Measurements from ENCODE around the gene SMARCD2.

DNA sequence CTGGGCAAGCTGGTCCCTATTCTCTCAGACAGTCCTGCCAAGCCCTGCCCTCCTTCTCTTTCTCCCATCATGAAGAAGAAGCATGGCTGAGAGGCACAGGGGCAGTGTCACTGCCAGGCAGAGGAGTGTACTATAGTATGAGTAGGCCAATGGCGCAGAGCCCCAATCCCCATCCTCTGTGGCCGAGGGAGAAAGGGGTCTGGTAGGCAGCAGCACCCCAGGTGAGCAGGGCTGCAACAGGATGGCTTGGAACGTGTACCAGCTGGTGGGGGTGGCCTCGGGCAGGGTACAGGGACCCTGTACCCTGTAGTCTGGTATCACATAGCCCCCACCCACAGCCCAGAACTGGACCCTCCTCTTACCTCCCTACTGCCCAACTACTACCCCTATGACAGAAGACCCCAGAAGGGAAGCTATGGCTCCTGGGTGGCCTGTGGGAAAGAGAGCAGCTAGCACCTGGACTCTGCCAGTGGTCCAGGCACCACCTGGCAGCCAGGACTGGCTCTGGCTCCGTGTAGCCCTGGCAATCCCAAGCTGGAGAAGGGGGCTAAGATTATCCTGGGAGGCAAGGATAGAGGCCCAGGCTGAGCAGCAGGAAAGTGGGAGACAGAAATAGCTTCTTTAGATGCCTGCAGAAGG is 4.4 kb downstream of the SMARCD2 start:
- TF ChIP-seq, protein P1, sequence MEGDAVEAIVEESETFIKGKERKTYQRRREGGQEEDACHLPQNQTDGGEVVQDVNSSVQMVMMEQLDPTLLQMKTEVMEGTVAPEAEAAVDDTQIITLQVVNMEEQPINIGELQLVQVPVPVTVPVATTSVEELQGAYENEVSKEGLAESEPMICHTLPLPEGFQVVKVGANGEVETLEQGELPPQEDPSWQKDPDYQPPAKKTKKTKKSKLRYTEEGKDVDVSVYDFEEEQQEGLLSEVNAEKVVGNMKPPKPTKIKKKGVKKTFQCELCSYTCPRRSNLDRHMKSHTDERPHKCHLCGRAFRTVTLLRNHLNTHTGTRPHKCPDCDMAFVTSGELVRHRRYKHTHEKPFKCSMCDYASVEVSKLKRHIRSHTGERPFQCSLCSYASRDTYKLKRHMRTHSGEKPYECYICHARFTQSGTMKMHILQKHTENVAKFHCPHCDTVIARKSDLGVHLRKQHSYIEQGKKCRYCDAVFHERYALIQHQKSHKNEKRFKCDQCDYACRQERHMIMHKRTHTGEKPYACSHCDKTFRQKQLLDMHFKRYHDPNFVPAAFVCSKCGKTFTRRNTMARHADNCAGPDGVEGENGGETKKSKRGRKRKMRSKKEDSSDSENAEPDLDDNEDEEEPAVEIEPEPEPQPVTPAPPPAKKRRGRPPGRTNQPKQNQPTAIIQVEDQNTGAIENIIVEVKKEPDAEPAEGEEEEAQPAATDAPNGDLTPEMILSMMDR (IDR thresholded peaks at IDR 0.05) = no peak
- TF ChIP-seq POLR2A (IDR thresholded peaks at IDR 0.05) = no peak
